Measurements from ENCODE around the gene ANKMY1. TPM values are rescaled to one million over a fixed set of nuclear protein-coding genes. Genes with fewer than 3 reads are reported as not detected.

Gene ANKMY1
- polyA plus RNA-seq, 3 donors: 2.1 to 22.9 (median 2.9) TPM

GRCh38 chr2:240574386-240575100 lies 16.8 kb upstream of the ANKMY1 start:
- H3K4me1 ChIP-seq (ENCODE audit: control insufficient read depth in 1 of 2, insufficient read depth in 2 of 2, low read length in 2 of 2): peaks cover 37 to 45% of the 10 kb centered on the region in 2 donors
- Mint-ChIP-seq H3K4me3 (no peak overlapping the region), H3K9me3 (no peaks in the 10 kb centered on the region), H3K36me3 (peaks cover 47 to 79% of the 10 kb centered on the region in 2 donors), H3K4me1 (peaks cover 38% of the 10 kb centered on the region), H3K27me3 (ENCODE audit: low read depth in 3 of 3) (peaks cover 0 to 3% (median 0%) of the 10 kb centered on the region in 3 donors), H3K27ac (no peak overlapping the region)
- WGBS (ENCODE audit: insufficient coverage): 95% methylated on average over 20 of the region's 21 CpGs
- H3K9me3 ChIP-seq (replicated peaks in 1 of 2; ENCODE audit: control insufficient read depth in 1 of 2, insufficient read depth in 1 of 2, low read length in 2 of 2): no peaks in the 10 kb centered on the region
- H3K4me3 ChIP-seq (replicated peaks in 1 of 3; ENCODE audit: low read depth in 2 of 3, low read length in 3 of 3): no peak overlapping the region
- DNase-seq: no peak
- H2AFZ ChIP-seq (ENCODE audit: insufficient read depth, low read depth, low read length, poor library complexity, severe bottlenecking): no peak overlapping the region
- H3K79me2 ChIP-seq (ENCODE audit: insufficient read depth, low read length): peaks cover 72% of the 10 kb centered on the region
- no peaks in the 10 kb centered on the region for H3K27me3 ChIP-seq (ENCODE audit: control insufficient read depth in 2 of 2, insufficient read depth in 2 of 2, low read length in 2 of 2)
- H3K4me2 ChIP-seq (replicated peaks; ENCODE audit: extremely low read depth, low read length, poor library complexity, severe bottlenecking): no peak overlapping the region
- H3K27ac ChIP-seq (ENCODE audit: low read depth in 1 of 2, low read length in 2 of 2): no peak overlapping the region
- no peak for TF ChIP-seq CTCF (IDR thresholded peaks at IDR 0.05)
- intact Hi-C loops (cut with micrococcal nuclease): no loop called here
- no peak overlapping the region for H3K9ac ChIP-seq (ENCODE audit: insufficient read depth, low read length, poor library complexity, severe bottlenecking)
- peaks cover 65 to 79% of the 10 kb centered on the region in 2 donors for H3K36me3 ChIP-seq (replicated peaks in 1 of 2; ENCODE audit: control insufficient read depth in 1 of 2, insufficient read depth in 2 of 2, low read length in 2 of 2)
- H4K20me1 ChIP-seq (ENCODE audit: insufficient read depth, low read length): peaks cover 100% of the 10 kb centered on the region

GRCh38 chr2:240573516-240574385 lies 16.0 kb upstream of the ANKMY1 start:
- Mint-ChIP-seq H3K27ac (no peak overlapping the region), H3K27me3 (ENCODE audit: low read depth in 3 of 3) (peaks cover 0 to 3% (median 0%) of the 10 kb centered on the region in 3 donors), H3K36me3 (peaks cover 44 to 76% of the 10 kb centered on the region in 2 donors), H3K4me1 (peaks cover 35% of the 10 kb centered on the region), H3K9me3 (no peaks in the 10 kb centered on the region), H3K4me3 (no peak overlapping the region)
- peaks cover 99% of the 10 kb centered on the region for H4K20me1 ChIP-seq (ENCODE audit: insufficient read depth, low read length)
- WGBS (ENCODE audit: insufficient coverage): 94% methylated on average over 29 of the region's 37 CpGs
- no peak for DNase-seq
- peaks cover 79% of the 10 kb centered on the region for H3K79me2 ChIP-seq (ENCODE audit: insufficient read depth, low read length)
- H3K4me2 ChIP-seq (replicated peaks; ENCODE audit: extremely low read depth, low read length, poor library complexity, severe bottlenecking): no peak overlapping the region
- peaks cover 34 to 44% of the 10 kb centered on the region in 2 donors for H3K4me1 ChIP-seq (ENCODE audit: control insufficient read depth in 1 of 2, insufficient read depth in 2 of 2, low read length in 2 of 2)
- no peak overlapping the region for H2AFZ ChIP-seq (ENCODE audit: insufficient read depth, low read depth, low read length, poor library complexity, severe bottlenecking)
- H3K36me3 ChIP-seq (replicated peaks in 1 of 2; ENCODE audit: control insufficient read depth in 1 of 2, insufficient read depth in 2 of 2, low read length in 2 of 2): peaks cover 65 to 76% of the 10 kb centered on the region in 2 donors
- H3K27me3 ChIP-seq (ENCODE audit: control insufficient read depth in 2 of 2, insufficient read depth in 2 of 2, low read length in 2 of 2): no peaks in the 10 kb centered on the region
- no peak overlapping the region for H3K9ac ChIP-seq (ENCODE audit: insufficient read depth, low read length, poor library complexity, severe bottlenecking)
- H3K27ac ChIP-seq (ENCODE audit: low read depth in 1 of 2, low read length in 2 of 2): no peak overlapping the region
- intact Hi-C loops (cut with micrococcal nuclease): no loop called here
- no peaks in the 10 kb centered on the region for H3K9me3 ChIP-seq (replicated peaks in 1 of 2; ENCODE audit: control insufficient read depth in 1 of 2, insufficient read depth in 1 of 2, low read length in 2 of 2)
- H3K4me3 ChIP-seq (replicated peaks in 1 of 3; ENCODE audit: low read depth in 2 of 3, low read length in 3 of 3): no peak overlapping the region
- no peak for TF ChIP-seq CTCF (IDR thresholded peaks at IDR 0.05)

Measured in CD14-positive monocyte (primary cell).